ENCODE data around the gene CNTN5.
"Not testable (repeated sequence)": the region's sequence is repeated elsewhere in the genome, so short reads cannot be mapped to it uniquely, and the experiment has no call there.

Gene CNTN5

DNA sequence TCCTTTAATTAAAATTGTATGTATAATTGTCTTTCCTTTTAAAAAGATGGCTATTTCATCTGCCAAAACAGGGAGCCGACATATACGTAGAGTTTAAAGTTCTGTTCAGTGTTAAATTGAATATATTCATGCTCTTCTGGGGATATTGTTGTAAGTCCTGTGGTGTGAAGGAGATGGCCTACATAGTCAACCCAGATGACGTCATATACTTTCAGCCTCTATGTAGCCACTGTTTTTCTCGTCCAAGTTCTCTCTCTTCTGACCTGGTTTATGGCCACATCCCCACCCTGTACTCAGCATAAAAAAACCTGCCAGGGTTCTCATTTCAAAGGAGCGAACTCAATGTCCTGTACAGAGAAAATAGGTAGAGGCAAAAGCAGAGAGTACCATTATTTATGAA is 1156.9 kb downstream of the CNTN5 start:
- DNase-seq (ENCODE audit: extremely low read depth in 1 of 2, low read depth in 1 of 2): no peak

GRCh38 chr11:100182350-100182749 is 1161.6 kb downstream of the CNTN5 start:
- no peak for DNase-seq (ENCODE audit: extremely low read depth in 1 of 2, low read depth in 1 of 2)

- no peak for DNase-seq (ENCODE audit: extremely low read depth in 1 of 2, low read depth in 1 of 2)
These were observed 1162.2 kb downstream of the CNTN5 start for GRCh38 chr11:100182927-100183326.

GRCh38 chr11:100185588-100185987 is 1164.8 kb downstream of the CNTN5 start:
- DNase-seq (ENCODE audit: extremely low read depth in 1 of 2, low read depth in 1 of 2): no peak

DNA sequence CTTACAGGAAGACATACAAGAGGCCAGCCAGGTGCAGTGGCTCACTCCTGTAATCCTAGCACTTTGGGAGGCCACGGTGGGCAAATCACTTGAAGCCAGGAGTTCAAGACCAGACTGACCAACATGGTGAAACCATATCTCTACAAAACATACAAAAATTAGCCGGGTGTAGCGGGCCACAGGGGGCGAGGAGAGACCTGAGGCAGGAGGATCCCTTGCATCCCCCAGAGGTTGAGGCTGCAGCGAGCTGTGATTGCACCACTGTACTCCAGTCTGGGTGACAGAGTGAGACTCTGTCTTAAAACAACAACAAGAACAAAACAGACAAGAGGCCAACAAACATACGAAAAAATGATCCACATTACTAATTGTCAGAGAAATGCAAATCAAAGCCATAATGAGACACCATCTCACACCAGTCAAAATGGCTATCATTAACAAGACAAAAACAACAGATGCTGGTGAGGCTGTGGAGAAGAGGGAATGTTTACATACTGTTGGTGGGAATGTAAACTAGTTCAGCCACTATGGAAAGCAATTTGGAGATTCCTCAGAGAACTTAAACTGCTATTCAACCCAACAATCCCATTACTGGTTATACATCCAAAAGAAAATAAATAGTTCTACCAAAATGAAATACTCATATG is 1167.5 kb downstream of the CNTN5 start:
- DNase-seq (ENCODE audit: extremely low read depth in 1 of 2, low read depth in 1 of 2): no peak

- DNase-seq (ENCODE audit: extremely low read depth in 1 of 2, low read depth in 1 of 2): no peak
These were observed 1169.6 kb downstream of the CNTN5 start for GRCh38 chr11:100190395-100190794.

- DNase-seq (ENCODE audit: extremely low read depth in 1 of 2, low read depth in 1 of 2): no peak
These were observed 1171.4 kb downstream of the CNTN5 start for GRCh38 chr11:100192181-100192580.

- no peak for DNase-seq (ENCODE audit: extremely low read depth in 1 of 2, low read depth in 1 of 2)
These were observed 1183.0 kb downstream of the CNTN5 start for GRCh38 chr11:100203789-100204188.

- no peak for DNase-seq (ENCODE audit: extremely low read depth in 1 of 2, low read depth in 1 of 2)
These were observed 1185.2 kb downstream of the CNTN5 start for GRCh38 chr11:100205926-100206325.

GRCh38 chr11:100208207-100208606 is 1187.5 kb downstream of the CNTN5 start:
- DNase-seq (ENCODE audit: extremely low read depth in 1 of 2, low read depth in 1 of 2): no peak

- no peak for DNase-seq (ENCODE audit: extremely low read depth in 1 of 2, low read depth in 1 of 2)
These were observed 1194.0 kb downstream of the CNTN5 start for GRCh38 chr11:100214791-100215190.

DNA sequence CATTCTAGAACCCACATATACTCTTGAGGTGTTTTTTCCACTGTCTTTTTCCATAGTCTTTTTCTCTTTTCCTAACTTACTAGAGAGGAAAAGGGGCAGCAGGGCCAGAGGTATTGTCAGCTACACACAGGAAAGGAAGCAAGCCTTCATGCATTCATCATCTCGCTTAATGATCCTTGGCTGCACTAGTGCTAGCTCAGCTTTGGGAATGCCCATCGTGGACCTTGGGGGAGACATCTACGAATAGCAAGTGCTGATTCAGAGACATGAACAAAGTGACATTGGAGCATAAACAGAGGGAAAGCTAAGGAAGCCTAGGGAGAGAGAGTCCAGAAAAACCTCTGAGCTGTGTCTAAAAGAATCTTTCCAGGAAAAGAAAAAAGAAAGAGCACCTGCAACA is 1200.1 kb downstream of the CNTN5 start:
- DNase-seq (ENCODE audit: extremely low read depth in 1 of 2, low read depth in 1 of 2): no peak

- DNase-seq (ENCODE audit: extremely low read depth in 1 of 2, low read depth in 1 of 2): no peak
These were observed 1201.0 kb downstream of the CNTN5 start for GRCh38 chr11:100221791-100222190.

DNA sequence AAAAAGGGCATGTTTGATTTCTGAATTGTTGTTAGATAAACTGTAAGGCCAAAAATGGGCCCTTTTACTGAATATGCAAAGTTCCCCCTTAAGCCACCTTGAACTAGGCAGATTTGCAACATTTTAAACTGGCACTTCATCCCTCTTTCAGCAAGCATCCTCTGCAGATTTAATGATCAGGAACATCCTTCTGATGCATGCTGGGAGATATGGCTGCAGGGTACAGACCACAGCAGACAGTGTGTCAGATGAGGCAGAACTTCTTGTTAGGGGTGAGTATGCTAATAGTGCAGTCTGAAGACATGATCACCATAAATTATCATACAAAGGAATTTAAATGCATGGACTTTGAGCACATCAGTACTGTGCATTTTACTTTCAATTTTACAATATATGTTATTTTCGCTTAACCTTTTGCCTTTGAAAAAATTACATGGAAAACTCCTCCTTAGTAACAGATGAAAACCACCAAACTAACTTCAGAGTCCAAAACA is 1203.8 kb downstream of the CNTN5 start:
- no peak for DNase-seq (ENCODE audit: extremely low read depth in 1 of 2, low read depth in 1 of 2)

DNA sequence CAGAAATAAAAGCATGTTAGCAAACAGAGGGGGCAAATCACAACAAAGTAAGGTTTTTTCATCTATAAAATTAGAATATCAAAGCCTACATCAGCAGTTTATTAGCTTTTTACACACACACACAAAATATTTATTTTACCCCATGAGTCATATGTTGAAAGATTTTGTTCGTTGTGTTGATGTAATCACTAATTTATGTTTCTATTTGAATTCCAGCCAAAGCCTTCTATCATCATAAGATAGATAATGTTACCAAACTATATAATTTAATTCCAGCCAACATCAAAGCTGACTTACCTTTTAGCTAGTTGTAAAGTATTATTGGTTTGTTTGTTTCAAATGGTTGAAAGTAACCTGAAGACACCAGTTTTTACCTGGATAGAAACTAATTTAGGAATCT is 1208.3 kb downstream of the CNTN5 start:
- DNase-seq (ENCODE audit: extremely low read depth in 1 of 2, low read depth in 1 of 2): no peak

DNA sequence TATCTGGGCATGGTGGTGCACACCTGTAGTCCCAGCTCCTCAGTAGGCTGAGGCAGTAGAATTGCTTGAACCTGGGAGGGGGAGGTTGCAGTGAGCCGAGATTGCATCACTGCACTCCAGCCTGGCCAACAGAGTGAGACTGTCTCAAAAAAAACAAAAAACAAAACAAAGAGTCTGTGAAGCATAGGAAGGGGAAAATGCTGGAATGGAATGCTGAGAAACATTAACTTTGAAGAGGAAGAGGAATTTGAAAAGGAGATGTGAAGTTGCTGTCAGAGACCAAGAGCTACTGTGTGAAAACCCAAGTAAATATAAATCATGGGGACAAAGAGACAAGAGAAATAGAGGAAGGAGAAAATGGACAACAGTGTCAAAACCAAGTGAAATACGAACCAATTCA is 1211.3 kb downstream of the CNTN5 start:
- DNase-seq (ENCODE audit: extremely low read depth in 1 of 2, low read depth in 1 of 2): no peak

GRCh38 chr11:100235085-100235484 is 1214.3 kb downstream of the CNTN5 start:
- no peak for DNase-seq (ENCODE audit: extremely low read depth in 1 of 2, low read depth in 1 of 2)

GRCh38 chr11:100240025-100240539 is 1219.3 kb downstream of the CNTN5 start:
- DNase-seq (ENCODE audit: extremely low read depth in 1 of 2, low read depth in 1 of 2): no peak

DNA sequence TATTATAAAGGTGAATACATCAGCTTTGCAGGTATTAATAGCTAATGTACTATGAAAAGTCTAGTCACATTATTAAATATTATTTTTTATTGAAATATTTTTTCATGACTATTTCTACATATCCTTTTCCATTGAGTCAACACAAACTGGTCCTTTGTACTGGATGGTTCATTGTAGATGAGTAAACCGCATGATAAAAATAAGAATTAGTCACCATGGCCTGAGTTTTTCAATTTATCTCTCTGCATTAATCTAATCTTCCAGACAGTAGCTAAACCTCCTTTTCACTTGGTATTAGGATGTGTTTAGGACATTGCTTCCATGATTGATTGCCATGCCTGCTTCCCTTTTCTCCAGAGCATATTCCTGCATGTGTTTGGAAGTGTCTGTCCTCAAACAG is 1227.0 kb downstream of the CNTN5 start:
- DNase-seq (ENCODE audit: extremely low read depth in 1 of 2, low read depth in 1 of 2): no peak

GRCh38 chr11:100257238-100257803 is 1236.6 kb downstream of the CNTN5 start:
- DNase-seq (ENCODE audit: extremely low read depth in 1 of 2, low read depth in 1 of 2): not testable (repeated sequence)

GRCh38 chr11:100269516-100269915 is 1248.8 kb downstream of the CNTN5 start:
- DNase-seq (ENCODE audit: extremely low read depth in 1 of 2, low read depth in 1 of 2): no peak

GRCh38 chr11:100273066-100273815 is 1252.5 kb downstream of the CNTN5 start:
- DNase-seq (ENCODE audit: extremely low read depth in 1 of 2, low read depth in 1 of 2): no peak
